HEK293 (cell line): ENCODE data around the gene DNAJC5.

Experiments used
- KLF1 ChIP-seq: fragments of 450-650 bp; formaldehyde crosslinking; IDR thresholded peaks from 2 replicates; pipeline ENCODE4 v1.5.1; 2016; ENCODE audit warnings: missing biosample characterization, missing genetic modification characterization
- MEIS1 ChIP-seq: sonication (generic); formaldehyde crosslinking; IDR thresholded peaks from 2 replicates; pipeline ENCODE4 v1.8.1; 2022; ENCODE audit warnings: missing genetic modification reagents, mild to moderate bottlenecking, borderline replicate concordance
- MYNN ChIP-seq: fragments of 450-650 bp; formaldehyde crosslinking; IDR thresholded peaks from 2 replicates; pipeline ENCODE4 v1.5.1; 2016; ENCODE audit warnings: missing biosample characterization, missing genetic modification characterization, borderline replicate concordance
- REPIN1 ChIP-seq: fragments of 450-650 bp; formaldehyde crosslinking; IDR thresholded peaks from 2 replicates; pipeline ENCODE4 v1.5.1; 2017; ENCODE audit warnings: missing biosample characterization, missing genetic modification characterization, low read depth
- ZBTB11 ChIP-seq: fragments of 450-650 bp; formaldehyde crosslinking; conservative IDR thresholded peaks from 2 replicates; pipeline ENCODE4 v1.5.1; 2016; ENCODE audit warnings: low read depth, missing biosample characterization, missing genetic modification characterization
- ZBTB21 ChIP-seq: fragments of 450-650 bp; formaldehyde crosslinking; IDR thresholded peaks from 2 replicates; pipeline ENCODE4 v1.5.1; 2017; ENCODE audit warnings: missing biosample characterization, missing genetic modification characterization
- ZBTB48 ChIP-seq: fragments of 450-650 bp; formaldehyde crosslinking; IDR thresholded peaks from 2 replicates; pipeline ENCODE4 v1.5.1; 2016; ENCODE audit warnings: missing biosample characterization, missing genetic modification characterization
- ZNF19 ChIP-seq: fragments of 450-650 bp; formaldehyde crosslinking; IDR thresholded peaks from 2 replicates; pipeline ENCODE4; 2016; ENCODE audit warnings: missing biosample characterization, missing genetic modification characterization, low read depth
- ZNF211 ChIP-seq: fragments of 450-650 bp; formaldehyde crosslinking; IDR thresholded peaks from 2 replicates; pipeline ENCODE4 v1.5.1; 2016; ENCODE audit warnings: low read depth, missing biosample characterization, missing genetic modification characterization
- ZNF248 ChIP-seq: fragments of 450-650 bp; formaldehyde crosslinking; IDR thresholded peaks from 2 replicates; pipeline ENCODE4 v1.5.1; 2017; ENCODE audit warnings: missing biosample characterization, missing genetic modification characterization
- ZNF335 ChIP-seq: fragments of 450-650 bp; formaldehyde crosslinking; conservative IDR thresholded peaks from 2 replicates; pipeline ENCODE4 v1.5.1; 2016; ENCODE audit warnings: missing biosample characterization, missing genetic modification characterization
- ZNF350 ChIP-seq: fragments of 450-650 bp; formaldehyde crosslinking; IDR thresholded peaks from 2 replicates; pipeline ENCODE4 v1.5.0; 2017; ENCODE audit warnings: missing biosample characterization, mild to moderate bottlenecking, missing genetic modification characterization
- ZNF366 ChIP-seq: fragments of 450-650 bp; formaldehyde crosslinking; conservative IDR thresholded peaks from 2 replicates; pipeline ENCODE4 v1.5.1; 2016; ENCODE audit warnings: missing biosample characterization, missing genetic modification characterization
- ZNF394 ChIP-seq: fragments of 450-650 bp; formaldehyde crosslinking; IDR thresholded peaks from 2 replicates; pipeline ENCODE4 v1.5.1; 2016; ENCODE audit warnings: missing biosample characterization, missing genetic modification characterization, mild to moderate bottlenecking, moderate library complexity, borderline replicate concordance
- ZNF48 ChIP-seq: fragments of 450-650 bp; formaldehyde crosslinking; IDR thresholded peaks from 2 replicates; pipeline ENCODE4 v1.5.1; 2016; ENCODE audit warnings: missing biosample characterization, missing genetic modification characterization
- ZNF529 ChIP-seq: fragments of 450-650 bp; formaldehyde crosslinking; IDR thresholded peaks from 2 replicates; pipeline ENCODE4 v1.5.1; 2017; ENCODE audit warnings: missing genetic modification characterization, missing biosample characterization; ENCODE audit not compliant: insufficient replicate concordance
- ZNF548 ChIP-seq: fragments of 450-650 bp; formaldehyde crosslinking; IDR thresholded peaks from 2 replicates; pipeline ENCODE4 v1.5.1; 2016; ENCODE audit warnings: missing biosample characterization, missing genetic modification characterization
- ZNF549 ChIP-seq: fragments of 450-650 bp; IDR thresholded peaks from 2 replicates; pipeline ENCODE4 v1.5.1; 2018; ENCODE audit warnings: missing biosample characterization, missing genetic modification characterization, mild to moderate bottlenecking, inconsistent platforms, moderate library complexity
- ZNF600 ChIP-seq: fragments of 450-650 bp; formaldehyde crosslinking; IDR thresholded peaks from 2 replicates; pipeline ENCODE4 v1.5.1; 2016; ENCODE audit warnings: missing biosample characterization, missing genetic modification characterization
- ZNF610 ChIP-seq: fragments of 450-650 bp; formaldehyde crosslinking; IDR thresholded peaks from 2 replicates; pipeline ENCODE4 v1.5.1; 2016; ENCODE audit warnings: missing biosample characterization, missing genetic modification characterization, borderline replicate concordance
- ZNF624 ChIP-seq: fragments of 450-650 bp; formaldehyde crosslinking; IDR thresholded peaks from 2 replicates; pipeline ENCODE4 v1.5.1; 2017; ENCODE audit warnings: missing biosample characterization, missing genetic modification characterization
- ZNF76 ChIP-seq: fragments of 450-650 bp; formaldehyde crosslinking; IDR thresholded peaks from 2 replicates; pipeline ENCODE4; 2016; ENCODE audit warnings: low read depth, missing biosample characterization, missing genetic modification characterization, borderline replicate concordance
- TF ChIP-seq, protein P1 (sequence below): fragments of 450-650 bp; formaldehyde crosslinking; IDR thresholded peaks from 2 replicates; pipeline ENCODE4 v1.5.1; 2016; ENCODE audit warnings: missing biosample characterization, missing genetic modification characterization
- TF ChIP-seq, protein P2 (sequence below): fragments of 450-650 bp; formaldehyde crosslinking; IDR thresholded peaks from 2 replicates; pipeline ENCODE4 v1.5.1; 2016; ENCODE audit warnings: missing biosample characterization, missing genetic modification characterization
- TF ChIP-seq, protein P3 (sequence below): fragments of 450-650 bp; formaldehyde crosslinking; IDR thresholded peaks from 2 replicates; pipeline ENCODE4 v1.5.1; 2016; ENCODE audit warnings: missing biosample characterization, missing genetic modification characterization
- TF ChIP-seq, protein P4 (sequence below): fragments of 450-650 bp; formaldehyde crosslinking; IDR thresholded peaks from 2 replicates; pipeline ENCODE4 v1.5.1; 2016; ENCODE audit warnings: missing biosample characterization, missing genetic modification characterization

Gene DNAJC5

GRCh38 chr20:63980806-63981728, 86.1 kb downstream of the DNAJC5 start, which contains the start of gene PRPF6 (continued):
- TF ChIP-seq ZNF350 (no peak), MYNN (tag by site-specific recombination) (no peak), ZNF211 (tag by site-specific recombination) (no peak), ZNF48 (tag by site-specific recombination) (no peak), ZNF248 (tag by site-specific recombination) (no peak), ZNF366 (tag by site-specific recombination) (peak; percentile 63; the same call in 1 of the 2 replicates), ZNF548 (tag by site-specific recombination) (no peak), ZNF335 (tag by site-specific recombination) (peak; percentile 56), ZNF624 (tag by site-specific recombination) (no peak), ZBTB48 (tag by site-specific recombination) (peak; percentile 94), KLF1 (peak; percentile 87), ZBTB11 (tag by site-specific recombination) (peak; percentile 96), MEIS1 (no peak), ZNF394 (tag by site-specific recombination) (0 out of 2 replicates have a peak, but pooled peaks have one; percentile 13), REPIN1 (tag by site-specific recombination) (no peak), ZNF529 (tag by site-specific recombination) (no peak), ZNF549 (no peak), ZNF19 (tag by site-specific recombination) (no peak), ZNF610 (tag by site-specific recombination) (0 out of 2 replicates have a peak, but pooled peaks have one; percentile 44), ZBTB21 (tag by site-specific recombination) (peak; percentile 89), ZNF76 (tag by site-specific recombination) (peak; percentile 73; the same call in 1 of the 2 replicates), ZNF600 (tag by site-specific recombination) (peak; percentile 66; the same call in 1 of the 2 replicates)
- TF ChIP-seq, protein P1, sequence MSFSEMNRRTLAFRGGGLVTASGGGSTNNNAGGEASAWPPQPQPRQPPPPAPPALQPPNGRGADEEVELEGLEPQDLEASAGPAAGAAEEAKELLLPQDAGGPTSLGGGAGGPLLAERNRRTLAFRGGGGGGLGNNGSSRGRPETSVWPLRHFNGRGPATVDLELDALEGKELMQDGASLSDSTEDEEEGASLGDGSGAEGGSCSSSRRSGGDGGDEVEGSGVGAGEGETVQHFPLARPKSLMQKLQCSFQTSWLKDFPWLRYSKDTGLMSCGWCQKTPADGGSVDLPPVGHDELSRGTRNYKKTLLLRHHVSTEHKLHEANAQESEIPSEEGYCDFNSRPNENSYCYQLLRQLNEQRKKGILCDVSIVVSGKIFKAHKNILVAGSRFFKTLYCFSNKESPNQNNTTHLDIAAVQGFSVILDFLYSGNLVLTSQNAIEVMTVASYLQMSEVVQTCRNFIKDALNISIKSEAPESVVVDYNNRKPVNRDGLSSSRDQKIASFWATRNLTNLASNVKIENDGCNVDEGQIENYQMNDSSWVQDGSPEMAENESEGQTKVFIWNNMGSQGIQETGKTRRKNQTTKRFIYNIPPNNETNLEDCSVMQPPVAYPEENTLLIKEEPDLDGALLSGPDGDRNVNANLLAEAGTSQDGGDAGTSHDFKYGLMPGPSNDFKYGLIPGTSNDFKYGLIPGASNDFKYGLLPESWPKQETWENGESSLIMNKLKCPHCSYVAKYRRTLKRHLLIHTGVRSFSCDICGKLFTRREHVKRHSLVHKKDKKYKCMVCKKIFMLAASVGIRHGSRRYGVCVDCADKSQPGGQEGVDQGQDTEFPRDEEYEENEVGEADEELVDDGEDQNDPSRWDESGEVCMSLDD (tag by site-specific recombination) = peak; percentile 52; the same call in 1 of the 2 replicates
- TF ChIP-seq, protein P2, sequence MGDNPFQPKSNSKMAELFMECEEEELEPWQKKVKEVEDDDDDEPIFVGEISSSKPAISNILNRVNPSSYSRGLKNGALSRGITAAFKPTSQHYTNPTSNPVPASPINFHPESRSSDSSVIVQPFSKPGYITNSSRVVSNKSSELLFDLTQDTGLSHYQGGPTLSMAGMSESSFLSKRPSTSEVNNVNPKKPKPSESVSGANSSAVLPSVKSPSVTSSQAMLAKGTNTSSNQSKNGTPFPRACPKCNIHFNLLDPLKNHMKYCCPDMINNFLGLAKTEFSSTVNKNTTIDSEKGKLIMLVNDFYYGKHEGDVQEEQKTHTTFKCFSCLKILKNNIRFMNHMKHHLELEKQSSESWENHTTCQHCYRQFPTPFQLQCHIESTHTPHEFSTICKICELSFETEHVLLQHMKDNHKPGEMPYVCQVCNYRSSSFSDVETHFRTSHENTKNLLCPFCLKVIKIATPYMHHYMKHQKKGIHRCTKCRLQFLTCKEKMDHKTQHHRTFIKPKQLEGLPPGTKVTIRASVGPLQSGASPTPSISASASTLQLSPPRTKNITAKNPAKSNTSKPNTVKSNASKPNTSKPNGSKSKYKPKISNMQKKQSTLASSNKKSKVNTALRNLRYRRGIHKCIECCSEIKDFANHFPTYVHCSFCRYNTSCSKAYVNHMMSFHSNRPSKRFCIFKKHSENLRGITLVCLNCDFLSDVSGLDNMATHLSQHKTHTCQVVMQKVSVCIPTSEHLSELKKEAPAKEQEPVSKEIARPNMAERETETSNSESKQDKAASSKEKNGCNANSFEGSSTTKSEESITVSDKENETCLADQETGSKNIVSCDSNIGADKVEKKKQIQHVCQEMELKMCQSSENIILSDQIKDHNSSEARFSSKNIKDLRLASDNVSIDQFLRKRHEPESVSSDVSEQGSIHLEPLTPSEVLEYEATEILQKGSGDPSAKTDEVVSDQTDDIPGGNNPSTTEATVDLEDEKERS = no peak
- TF ChIP-seq, protein P3, sequence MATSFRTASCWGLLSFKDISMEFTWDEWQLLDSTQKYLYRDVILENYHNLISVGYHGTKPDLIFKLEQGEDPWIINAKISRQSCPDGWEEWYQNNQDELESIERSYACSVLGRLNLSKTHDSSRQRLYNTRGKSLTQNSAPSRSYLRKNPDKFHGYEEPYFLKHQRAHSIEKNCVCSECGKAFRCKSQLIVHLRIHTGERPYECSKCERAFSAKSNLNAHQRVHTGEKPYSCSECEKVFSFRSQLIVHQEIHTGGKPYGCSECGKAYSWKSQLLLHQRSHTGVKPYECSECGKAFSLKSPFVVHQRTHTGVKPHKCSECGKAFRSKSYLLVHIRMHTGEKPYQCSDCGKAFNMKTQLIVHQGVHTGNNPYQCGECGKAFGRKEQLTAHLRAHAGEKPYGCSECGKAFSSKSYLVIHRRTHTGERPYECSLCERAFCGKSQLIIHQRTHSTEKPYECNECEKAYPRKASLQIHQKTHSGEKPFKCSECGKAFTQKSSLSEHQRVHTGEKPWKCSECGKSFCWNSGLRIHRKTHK (tag by site-specific recombination) = no peak
- TF ChIP-seq, protein P4, sequence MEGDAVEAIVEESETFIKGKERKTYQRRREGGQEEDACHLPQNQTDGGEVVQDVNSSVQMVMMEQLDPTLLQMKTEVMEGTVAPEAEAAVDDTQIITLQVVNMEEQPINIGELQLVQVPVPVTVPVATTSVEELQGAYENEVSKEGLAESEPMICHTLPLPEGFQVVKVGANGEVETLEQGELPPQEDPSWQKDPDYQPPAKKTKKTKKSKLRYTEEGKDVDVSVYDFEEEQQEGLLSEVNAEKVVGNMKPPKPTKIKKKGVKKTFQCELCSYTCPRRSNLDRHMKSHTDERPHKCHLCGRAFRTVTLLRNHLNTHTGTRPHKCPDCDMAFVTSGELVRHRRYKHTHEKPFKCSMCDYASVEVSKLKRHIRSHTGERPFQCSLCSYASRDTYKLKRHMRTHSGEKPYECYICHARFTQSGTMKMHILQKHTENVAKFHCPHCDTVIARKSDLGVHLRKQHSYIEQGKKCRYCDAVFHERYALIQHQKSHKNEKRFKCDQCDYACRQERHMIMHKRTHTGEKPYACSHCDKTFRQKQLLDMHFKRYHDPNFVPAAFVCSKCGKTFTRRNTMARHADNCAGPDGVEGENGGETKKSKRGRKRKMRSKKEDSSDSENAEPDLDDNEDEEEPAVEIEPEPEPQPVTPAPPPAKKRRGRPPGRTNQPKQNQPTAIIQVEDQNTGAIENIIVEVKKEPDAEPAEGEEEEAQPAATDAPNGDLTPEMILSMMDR (tag by site-specific recombination) = peak; percentile 100
